ENCODE data around the gene RHOXF2B.

RHOXF2B gene

DNA sequence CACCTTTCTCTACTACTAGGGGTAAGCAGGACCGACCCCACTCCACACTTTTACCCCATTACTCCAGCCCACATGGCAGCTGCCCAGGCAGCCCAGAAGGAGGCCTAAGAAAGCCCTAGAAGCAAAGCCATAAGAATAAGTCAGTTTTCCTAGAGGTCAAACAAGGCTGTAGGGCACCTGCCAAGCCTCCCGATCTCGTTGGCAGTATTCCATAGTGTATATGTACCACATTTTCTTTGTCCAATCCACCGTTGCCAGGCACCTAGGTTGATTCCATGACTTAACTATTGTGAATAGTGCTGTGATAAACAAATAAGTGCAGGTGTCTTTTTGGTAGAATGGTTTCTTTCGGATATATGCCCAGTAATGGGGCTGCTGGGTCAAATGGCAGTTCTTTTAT is 54.2 kb downstream of the RHOXF2B start:
- TF ChIP-seq, protein P1, sequence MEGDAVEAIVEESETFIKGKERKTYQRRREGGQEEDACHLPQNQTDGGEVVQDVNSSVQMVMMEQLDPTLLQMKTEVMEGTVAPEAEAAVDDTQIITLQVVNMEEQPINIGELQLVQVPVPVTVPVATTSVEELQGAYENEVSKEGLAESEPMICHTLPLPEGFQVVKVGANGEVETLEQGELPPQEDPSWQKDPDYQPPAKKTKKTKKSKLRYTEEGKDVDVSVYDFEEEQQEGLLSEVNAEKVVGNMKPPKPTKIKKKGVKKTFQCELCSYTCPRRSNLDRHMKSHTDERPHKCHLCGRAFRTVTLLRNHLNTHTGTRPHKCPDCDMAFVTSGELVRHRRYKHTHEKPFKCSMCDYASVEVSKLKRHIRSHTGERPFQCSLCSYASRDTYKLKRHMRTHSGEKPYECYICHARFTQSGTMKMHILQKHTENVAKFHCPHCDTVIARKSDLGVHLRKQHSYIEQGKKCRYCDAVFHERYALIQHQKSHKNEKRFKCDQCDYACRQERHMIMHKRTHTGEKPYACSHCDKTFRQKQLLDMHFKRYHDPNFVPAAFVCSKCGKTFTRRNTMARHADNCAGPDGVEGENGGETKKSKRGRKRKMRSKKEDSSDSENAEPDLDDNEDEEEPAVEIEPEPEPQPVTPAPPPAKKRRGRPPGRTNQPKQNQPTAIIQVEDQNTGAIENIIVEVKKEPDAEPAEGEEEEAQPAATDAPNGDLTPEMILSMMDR (conservative IDR thresholded peaks at IDR 0.05; ENCODE audit: low read depth, low read length), result no peak
- DNase-seq (ENCODE audit: low read depth), result no peak
- H3K4me3 ChIP-seq (ENCODE audit: low read depth, low read length), result no peak overlapping the region

- H3K4me3 ChIP-seq (ENCODE audit: low read depth, low read length), result no peak overlapping the region
- no peak for DNase-seq (ENCODE audit: low read depth)
- TF ChIP-seq, protein P1 (conservative IDR thresholded peaks at IDR 0.05; ENCODE audit: low read depth, low read length), result no peak
These were observed 54.7 kb downstream of the RHOXF2B start for GRCh38 chrX:120022763-120023162.

Measured in choroid plexus epithelial cell (primary cell).